Measurements from ENCODE around the gene MSMP.

The MSMP gene

DNA sequence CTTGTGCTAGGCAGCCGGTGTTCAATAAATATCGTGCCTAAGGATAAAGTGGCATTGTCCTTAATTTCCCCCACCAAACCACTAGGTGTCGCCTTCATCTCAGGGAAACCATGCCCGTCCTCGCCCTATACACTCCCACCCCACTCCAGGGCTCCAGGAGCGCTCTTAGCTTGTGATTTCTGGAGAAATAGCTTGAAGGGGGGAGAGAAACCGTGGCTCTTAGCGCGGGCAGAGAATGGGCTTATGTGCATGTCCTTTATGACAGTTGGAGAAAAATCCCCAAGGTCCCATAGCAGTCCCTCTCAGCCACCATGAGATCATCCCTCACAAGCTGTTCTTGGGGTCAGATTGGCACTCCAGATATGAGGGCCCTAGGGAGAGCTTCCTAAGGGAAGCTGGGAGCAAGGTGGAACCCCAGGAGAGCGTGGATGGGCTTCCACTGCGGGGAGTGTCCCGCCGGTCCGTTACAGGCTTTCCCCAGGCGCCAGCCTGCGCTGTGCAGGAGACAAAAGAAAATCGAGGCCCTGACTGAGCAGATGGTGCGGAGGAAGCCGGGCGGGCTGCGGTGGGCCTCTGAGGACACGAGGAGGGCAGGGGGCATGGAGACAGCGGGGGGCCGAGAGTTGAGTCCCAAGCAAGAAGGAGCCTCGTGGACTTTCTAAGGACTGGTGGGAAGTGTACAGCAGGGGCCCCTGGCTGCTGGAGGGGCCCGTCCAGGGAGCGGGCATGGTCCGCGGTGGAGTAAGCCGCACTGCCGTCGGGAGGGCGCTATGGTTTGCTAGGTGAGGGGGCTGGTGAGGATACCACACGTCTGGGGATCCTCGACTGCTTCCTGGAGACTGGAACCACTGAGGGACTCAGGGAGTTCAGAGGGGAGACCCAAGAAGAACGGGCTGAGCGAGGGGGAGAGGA lies 36.6 kb upstream of the MSMP start:
- peak; percentile 63 for DNase-seq (ENCODE audit: low read depth)
- TF ChIP-seq, protein P1, sequence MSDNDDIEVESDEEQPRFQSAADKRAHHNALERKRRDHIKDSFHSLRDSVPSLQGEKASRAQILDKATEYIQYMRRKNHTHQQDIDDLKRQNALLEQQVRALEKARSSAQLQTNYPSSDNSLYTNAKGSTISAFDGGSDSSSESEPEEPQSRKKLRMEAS (IDR thresholded peaks at IDR 0.05; ENCODE audit: low read depth, low read length) = no peak
- TF ChIP-seq CTCF (IDR thresholded peaks at IDR 0.05; ENCODE audit: low read depth, low read length) (peak; percentile 58), POLR2A (IDR thresholded peaks at IDR 0.05; ENCODE audit: extremely low read depth, insufficient read length) (no peak), MYC (IDR thresholded peaks at IDR 0.05; ENCODE audit: low read depth, low read length) (no peak)
- H3K4me3 ChIP-seq (ENCODE audit: low read depth, low read length) = no peak overlapping the region

DNA sequence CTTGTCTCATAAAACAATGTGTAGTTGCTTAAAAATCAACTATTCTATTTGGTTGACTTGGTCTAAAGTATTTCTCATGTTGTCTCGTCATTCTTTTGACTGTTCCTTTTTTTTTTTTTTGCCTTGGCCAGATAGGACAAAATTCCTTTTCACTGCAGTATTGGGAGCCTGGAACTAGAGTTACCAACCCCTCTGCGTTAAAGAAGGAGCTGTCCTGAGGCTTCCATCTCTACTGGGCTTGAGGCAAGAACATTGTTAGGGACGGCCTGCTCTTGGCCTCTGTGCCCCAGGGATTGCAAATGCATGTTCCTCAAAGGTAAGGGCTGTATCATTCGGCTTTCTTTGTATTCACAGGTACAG lies 35.9 kb upstream of the MSMP start:
- TF ChIP-seq MYC (IDR thresholded peaks at IDR 0.05; ENCODE audit: low read depth, low read length) (no peak), POLR2A (IDR thresholded peaks at IDR 0.05; ENCODE audit: extremely low read depth, insufficient read length) (no peak), CTCF (IDR thresholded peaks at IDR 0.05; ENCODE audit: low read depth, low read length) (no peak)
- TF ChIP-seq, protein P1 (IDR thresholded peaks at IDR 0.05; ENCODE audit: low read depth, low read length) = no peak
- DNase-seq (ENCODE audit: low read depth) = no peak
- H3K4me3 ChIP-seq (ENCODE audit: low read depth, low read length) = no peak overlapping the region

- DNase-seq (ENCODE audit: low read depth) = no peak
- no peak overlapping the region for H3K4me3 ChIP-seq (ENCODE audit: low read depth, low read length)
- no peak for TF ChIP-seq MYC (IDR thresholded peaks at IDR 0.05; ENCODE audit: low read depth, low read length)
- TF ChIP-seq CTCF (IDR thresholded peaks at IDR 0.05; ENCODE audit: low read depth, low read length) = no peak
- TF ChIP-seq, protein P1 (IDR thresholded peaks at IDR 0.05; ENCODE audit: low read depth, low read length) = no peak
- TF ChIP-seq POLR2A (IDR thresholded peaks at IDR 0.05; ENCODE audit: extremely low read depth, insufficient read length) = no peak
These were observed 35.5 kb upstream of the MSMP start for GRCh38 chr9:35789541-35789940.

DNA sequence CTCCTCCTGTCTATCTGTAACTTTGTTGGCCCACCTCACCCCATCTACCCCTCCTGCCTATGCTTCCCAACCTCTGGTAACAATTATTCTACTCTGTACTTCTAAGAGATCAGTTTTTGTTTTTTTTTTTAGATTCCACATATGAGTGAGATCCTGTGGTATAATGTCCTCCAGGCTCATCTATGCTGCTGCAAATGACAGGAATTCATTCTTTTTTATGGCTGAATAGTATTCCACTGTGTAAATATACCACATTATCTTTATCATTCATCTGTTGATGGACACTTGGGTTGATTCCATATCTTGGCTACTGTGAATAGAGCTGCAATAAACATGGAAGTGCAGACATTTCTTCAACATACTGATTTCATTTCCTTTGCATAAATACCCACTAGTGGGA lies 29.3 kb upstream of the MSMP start:
- TF ChIP-seq MYC (IDR thresholded peaks at IDR 0.05; ENCODE audit: low read depth, low read length) = no peak
- TF ChIP-seq CTCF (IDR thresholded peaks at IDR 0.05; ENCODE audit: low read depth, low read length) = no peak
- TF ChIP-seq POLR2A (IDR thresholded peaks at IDR 0.05; ENCODE audit: extremely low read depth, insufficient read length) = no peak
- TF ChIP-seq, protein P1 (IDR thresholded peaks at IDR 0.05; ENCODE audit: low read depth, low read length) = no peak

DNA sequence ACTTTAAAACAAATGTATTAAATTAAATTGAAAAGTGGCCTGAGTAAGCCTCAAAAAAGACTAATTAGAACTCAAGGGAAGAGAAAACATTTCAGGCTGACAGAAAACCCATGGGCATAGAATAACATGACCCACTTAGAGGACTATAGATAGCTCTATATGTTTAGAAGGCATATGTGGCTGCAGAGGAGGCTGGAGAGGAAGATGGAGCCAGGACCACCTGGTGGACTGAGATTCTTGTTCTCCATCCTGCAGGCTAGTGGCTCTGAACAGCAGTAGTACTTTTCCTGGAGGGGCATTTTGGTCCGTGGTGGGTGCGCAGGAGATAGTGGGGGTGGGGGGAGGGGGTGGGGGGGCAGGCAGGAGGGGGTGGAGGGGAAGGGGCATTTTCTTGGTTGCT lies 27.0 kb upstream of the MSMP start:
- no peak overlapping the region for H3K4me3 ChIP-seq (ENCODE audit: low read depth, low read length)
- TF ChIP-seq POLR2A (IDR thresholded peaks at IDR 0.05; ENCODE audit: extremely low read depth, insufficient read length) (no peak), CTCF (IDR thresholded peaks at IDR 0.05; ENCODE audit: low read depth, low read length) (no peak), MYC (IDR thresholded peaks at IDR 0.05; ENCODE audit: low read depth, low read length) (no peak)
- TF ChIP-seq, protein P1 (IDR thresholded peaks at IDR 0.05; ENCODE audit: low read depth, low read length) = no peak

More for the DNA sequence above, 29.3 kb upstream of the MSMP start:
- no peak overlapping the region for H3K4me3 ChIP-seq (ENCODE audit: low read depth, low read length)
- no peak for DNase-seq (ENCODE audit: low read depth)

More for the DNA sequence above, 27.0 kb upstream of the MSMP start:
- DNase-seq (ENCODE audit: low read depth) = no peak
